Nephron progenitor cell (in vitro differentiated cells): ENCODE measurements around the gene GAS7.

ENCODE experiments used
- DNase-seq: peaks from one replicate; pipeline ENCODE4 v3.0.0; 2021
- H3K27ac Mint-ChIP-seq: 2 replicates; pipeline ENCODE4 v1.8.0; 2021; ENCODE audit warnings: mild to moderate bottlenecking, moderate library complexity, mixed read lengths
- H3K27me3 Mint-ChIP-seq: 2 replicates; pipeline ENCODE4 v1.8.0; 2021; ENCODE audit warnings: mild to moderate bottlenecking, low read depth, mixed read lengths; ENCODE audit not compliant: poor library complexity
- H3K36me3 Mint-ChIP-seq: 2 replicates; pipeline ENCODE4 v1.8.0; 2021; ENCODE audit warnings: low read depth, mixed read lengths
- H3K4me1 Mint-ChIP-seq: 2 replicates; pipeline ENCODE4 v1.8.0; 2021; ENCODE audit warnings: mixed read lengths
- H3K4me3 Mint-ChIP-seq: 2 replicates; pipeline ENCODE4 v1.8.0; 2021; ENCODE audit warnings: mild to moderate bottlenecking, moderate library complexity, mixed read lengths
- H3K9me3 Mint-ChIP-seq: 2 replicates; pipeline ENCODE4 v1.8.0; 2021; ENCODE audit warnings: mild to moderate bottlenecking, moderate library complexity, mixed read lengths
- CTCF ChIP-seq: fragments of 200-600 bp; sonication (generic); IDR thresholded peaks from 2 replicates; pipeline ENCODE4 v1.5.0; 2021; ENCODE audit warnings: antibody characterized with exemption

GAS7 gene

GRCh38 chr17:9937901-9938300 lies 260.5 kb downstream of the GAS7 start:
- peaks cover 9% of the 10 kb centered on the region for H3K27me3 Mint-ChIP-seq
- no peaks in the 10 kb centered on the region for H3K4me1 Mint-ChIP-seq
- no peak for TF ChIP-seq CTCF
- no peaks in the 10 kb centered on the region for H3K36me3 Mint-ChIP-seq
- DNase-seq = no peak
- H3K4me3 Mint-ChIP-seq = no peak overlapping the region
- H3K9me3 Mint-ChIP-seq = peaks cover 14% of the 10 kb centered on the region
- H3K27ac Mint-ChIP-seq = no peak overlapping the region

- Mint-ChIP-seq H3K4me3 (no peak overlapping the region), H3K4me1 (no peaks in the 10 kb centered on the region), H3K27me3 (peaks cover 12% of the 10 kb centered on the region), H3K27ac (no peak overlapping the region), H3K36me3 (no peaks in the 10 kb centered on the region), H3K9me3 (peaks cover 14% of the 10 kb centered on the region)
- TF ChIP-seq CTCF = no peak
- no peak for DNase-seq
Measured at GRCh38 chr17:9937241-9937761, 261.1 kb downstream of the GAS7 start.

GRCh38 chr17:9936095-9936494 lies 262.3 kb downstream of the GAS7 start:
- DNase-seq = no peak
- no peak overlapping the region for H3K4me3 Mint-ChIP-seq
- H3K27ac Mint-ChIP-seq = no peak overlapping the region
- peaks cover 18% of the 10 kb centered on the region for H3K27me3 Mint-ChIP-seq
- peaks cover 14% of the 10 kb centered on the region for H3K9me3 Mint-ChIP-seq
- peaks cover 8% of the 10 kb centered on the region for H3K4me1 Mint-ChIP-seq
- TF ChIP-seq CTCF = no peak
- H3K36me3 Mint-ChIP-seq = no peaks in the 10 kb centered on the region

- H3K36me3 Mint-ChIP-seq = no peaks in the 10 kb centered on the region
- no peak for TF ChIP-seq CTCF
- H3K4me1 Mint-ChIP-seq = peaks cover 9% of the 10 kb centered on the region
- H3K4me3 Mint-ChIP-seq = no peak overlapping the region
- no peak for DNase-seq
- peaks cover 14% of the 10 kb centered on the region for H3K9me3 Mint-ChIP-seq
- H3K27me3 Mint-ChIP-seq = peaks cover 22% of the 10 kb centered on the region
- no peak overlapping the region for H3K27ac Mint-ChIP-seq
Measured at GRCh38 chr17:9935408-9935807, 263.0 kb downstream of the GAS7 start.

GRCh38 chr17:9934331-9934730 lies 264.1 kb downstream of the GAS7 start:
- Mint-ChIP-seq H3K9me3 (peaks cover 14% of the 10 kb centered on the region), H3K27ac (no peak overlapping the region), H3K4me1 (peaks cover 9% of the 10 kb centered on the region), H3K4me3 (no peak overlapping the region), H3K27me3 (peaks cover 22% of the 10 kb centered on the region), H3K36me3 (no peaks in the 10 kb centered on the region)
- TF ChIP-seq CTCF = no peak
- no peak for DNase-seq

- DNase-seq = no peak
- peaks cover 11% of the 10 kb centered on the region for H3K9me3 Mint-ChIP-seq
- peaks cover 20% of the 10 kb centered on the region for H3K4me1 Mint-ChIP-seq
- TF ChIP-seq CTCF = no peak
- peaks cover 25% of the 10 kb centered on the region for H3K27me3 Mint-ChIP-seq
- H3K36me3 Mint-ChIP-seq = no peaks in the 10 kb centered on the region
- no peak overlapping the region for H3K27ac Mint-ChIP-seq
- no peak overlapping the region for H3K4me3 Mint-ChIP-seq
Measured at GRCh38 chr17:9932491-9932890, 265.9 kb downstream of the GAS7 start.
